Hepatocyte (in vitro differentiated cells): ENCODE results near the gene KBTBD4. TPM values are rescaled to one million over a fixed set of nuclear protein-coding genes. Genes with fewer than 3 reads are reported as not detected.
"Not testable (repeated sequence)": the region's sequence is repeated elsewhere in the genome, so short reads cannot be mapped to it uniquely, and the experiment has no call there.

ENCODE experiments used
- DNase-seq: peaks from one replicate; pipeline ENCODE4 v3.0.0-alpha.2; 2016; ENCODE audit warnings: low spot score
- H2AFZ ChIP-seq: fragments of 200-600 bp; sonication (generic); 2 replicates; pipeline ENCODE4 v1.6.0; 2016; ENCODE audit warnings: antibody characterized with exemption, mild to moderate bottlenecking
- H3K27ac ChIP-seq: fragments of 200-600 bp; sonication (generic); 2 replicates; pipeline ENCODE4 v1.5.1; 2016; ENCODE audit warnings: mild to moderate bottlenecking
- H3K27me3 ChIP-seq: fragments of 200-600 bp; sonication (generic); 2 replicates; pipeline ENCODE4 v1.6.1; 2016
- H3K36me3 ChIP-seq: fragments of 200-600 bp; sonication (generic); replicated peaks from 2 replicates; pipeline ENCODE4 v1.5.1; 2016; ENCODE audit warnings: low read depth; ENCODE audit not compliant: insufficient read depth
- H3K4me1 ChIP-seq: fragments of 200-600 bp; sonication (generic); 2 replicates; pipeline ENCODE4 v1.5.1; 2016; ENCODE audit warnings: mild to moderate bottlenecking, moderate library complexity; ENCODE audit not compliant: insufficient read depth
- H3K4me2 ChIP-seq: fragments of 200-600 bp; sonication (generic); 2 replicates; pipeline ENCODE4 v1.6.0; 2016
- H3K4me3 ChIP-seq: fragments of 200-600 bp; sonication (generic); 2 replicates; pipeline ENCODE4 v1.5.1; 2016; ENCODE audit warnings: mild to moderate bottlenecking
- H3K79me2 ChIP-seq: fragments of 200-600 bp; sonication (generic); 2 replicates; pipeline ENCODE4 v1.6.0; 2017; ENCODE audit warnings: mild to moderate bottlenecking
- H3K9me2 ChIP-seq: fragments of 200-600 bp; sonication (generic); replicated peaks from 2 replicates; pipeline ENCODE4 v1.6.0; 2017; ENCODE audit warnings: mild to moderate bottlenecking; ENCODE audit not compliant: insufficient read depth
- H3K9me3 ChIP-seq: fragments of 200-600 bp; sonication (generic); 2 replicates; pipeline ENCODE4 v1.5.1; 2016; ENCODE audit warnings: low read depth, mild to moderate bottlenecking
- H4K20me1 ChIP-seq: fragments of 200-600 bp; sonication (generic); 2 replicates; pipeline ENCODE4 v1.6.0; 2016; ENCODE audit warnings: mild to moderate bottlenecking; ENCODE audit not compliant: insufficient read depth, poor library complexity, severe bottlenecking
- CTCF ChIP-seq: fragments of 200-600 bp; sonication (generic); IDR thresholded peaks from 2 replicates; pipeline ENCODE4 v1.5.1; 2016; ENCODE audit warnings: antibody characterized with exemption, mild to moderate bottlenecking; ENCODE audit not compliant: poor library complexity
- EZH2 ChIP-seq: fragments of 200-600 bp; sonication (generic); IDR thresholded peaks from 2 replicates; pipeline ENCODE4 v1.6.1; 2016; ENCODE audit warnings: antibody characterized with exemption, mild to moderate bottlenecking, borderline replicate concordance
- EZH2phosphoT487 ChIP-seq: fragments of 200-600 bp; sonication (generic); IDR thresholded peaks from one replicate; pipeline ENCODE4 v1.6.1; 2018; ENCODE audit warnings: antibody characterized with exemption, mild to moderate bottlenecking, low read depth, moderate library complexity; ENCODE audit not compliant: unreplicated experiment, severe bottlenecking
- WGBS: methylation state at CpG from one replicate; pipeline ENCODE4 v1.1.6; 2016; ENCODE audit warnings: low lambda C conversion rate; ENCODE audit errors: missing lambda C conversion rate; 5-methylcytosine and 5-hydroxymethylcytosine counted together
- polyA plus RNA-seq: library from polyadenylated mRNA; unstranded; fragments of >200 nt; fragmentation: Nextera tagmentation; extraction: Ambion mirVana; gene quantifications from 2 replicates; pipeline ENCODE4 v1.2.1, GENCODE V29; 2016
- total RNA-seq: library from RNA; depleted of rRNA; stranded (reverse); fragments of >200 nt; gene quantifications from 2 replicates; pipeline ENCODE4 v1.2.3, GENCODE V29; 2014

The KBTBD4 gene
- total and polyA plus RNA-seq, 2 experiments from 2014 or later: 14.6 to 18.2 TPM

DNA sequence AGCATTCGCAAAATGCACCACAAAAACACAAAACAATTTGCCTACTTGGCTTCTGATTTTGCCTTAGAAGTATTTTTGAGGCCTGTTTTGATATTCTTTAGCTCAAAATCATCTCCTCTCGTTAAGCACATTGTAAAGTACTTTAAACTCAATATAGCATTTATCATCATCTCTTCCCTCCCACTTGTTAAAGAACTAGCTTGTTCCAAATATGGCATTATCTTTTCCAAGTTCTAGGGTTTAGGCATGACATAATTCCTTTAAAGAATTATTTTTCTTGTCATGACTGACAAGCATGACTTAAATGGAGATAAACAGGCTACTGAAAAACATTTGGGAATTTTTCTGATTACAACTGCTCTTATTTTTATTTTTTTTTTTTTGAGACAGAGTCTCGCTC is 47.1 kb downstream of the KBTBD4 start:
- no peak overlapping the region for H3K4me2 ChIP-seq
- H2AFZ ChIP-seq: no peak overlapping the region
- 94% methylated on average over 3 of the region's 3 CpGs for WGBS
- no peak for DNase-seq
- H3K79me2 ChIP-seq: peaks cover 100% of the 10 kb centered on the region
- no peaks in the 10 kb centered on the region for H3K9me3 ChIP-seq
- no peaks in the 10 kb centered on the region for H3K36me3 ChIP-seq
- no peaks in the 10 kb centered on the region for H3K9me2 ChIP-seq
- H3K4me1 ChIP-seq: peaks cover 11% of the 10 kb centered on the region
- peaks cover 98% of the 10 kb centered on the region for H4K20me1 ChIP-seq
- H3K4me3 ChIP-seq: no peak overlapping the region
- no peak overlapping the region for H3K27ac ChIP-seq
- H3K27me3 ChIP-seq: no peaks in the 10 kb centered on the region
- no peak for TF ChIP-seq EZH2phosphoT487
- TF ChIP-seq CTCF: no peak
- TF ChIP-seq EZH2: no peak

- not testable (repeated sequence) for H2AFZ ChIP-seq, H3K36me3 ChIP-seq, H3K4me3 ChIP-seq, DNase-seq, H3K9me3 ChIP-seq, H3K9me2 ChIP-seq, H3K27me3 ChIP-seq, H3K27ac ChIP-seq, H3K4me1 ChIP-seq, H3K4me2 ChIP-seq
- Histone ChIP-seq H3K79me2 (peaks cover 100% of the 10 kb centered on the region), H4K20me1 (peaks cover 98% of the 10 kb centered on the region)
- 95% methylated on average over 9 of the region's 9 CpGs for WGBS
Measured at GRCh38 chr11:47530721-47531120, 48.0 kb downstream of the KBTBD4 start.

DNA sequence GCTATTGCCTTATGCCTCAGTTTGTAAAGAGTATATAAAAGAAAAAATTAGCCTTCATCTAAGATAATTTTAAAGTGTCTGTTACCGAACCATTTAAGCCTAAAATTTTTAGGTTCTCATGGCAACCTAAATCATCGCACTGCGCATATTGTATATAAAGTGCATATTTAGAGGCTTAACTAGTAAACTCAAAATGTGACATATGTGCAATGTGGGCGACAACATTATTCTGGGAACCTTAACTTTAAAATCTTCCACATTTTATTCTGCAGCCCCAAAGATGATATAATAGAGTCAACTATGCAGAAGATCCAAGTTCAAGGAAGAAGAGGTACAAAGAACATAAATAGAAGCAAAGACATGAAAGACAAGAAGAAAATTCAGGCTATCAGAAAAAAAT is 48.8 kb downstream of the KBTBD4 start:
- DNase-seq: no peak
- WGBS: 89% methylated on average over 4 of the region's 4 CpGs
- H3K9me3 ChIP-seq: no peaks in the 10 kb centered on the region
- no peaks in the 10 kb centered on the region for H3K27me3 ChIP-seq
- peaks cover 100% of the 10 kb centered on the region for H3K79me2 ChIP-seq
- H4K20me1 ChIP-seq: peaks cover 99% of the 10 kb centered on the region
- H3K36me3 ChIP-seq: no peaks in the 10 kb centered on the region
- no peak overlapping the region for H3K27ac ChIP-seq
- no peaks in the 10 kb centered on the region for H3K9me2 ChIP-seq
- H2AFZ ChIP-seq: no peak overlapping the region
- H3K4me1 ChIP-seq: peaks cover 10% of the 10 kb centered on the region
- H3K4me3 ChIP-seq: no peak overlapping the region
- TF ChIP-seq CTCF: no peak
- no peak for TF ChIP-seq EZH2phosphoT487
- TF ChIP-seq EZH2: no peak
- no peak overlapping the region for H3K4me2 ChIP-seq

- Histone ChIP-seq H4K20me1 (peaks cover 99% of the 10 kb centered on the region), H2AFZ (no peak overlapping the region), H3K4me1 (peaks cover 28% of the 10 kb centered on the region), H3K9me3 (no peaks in the 10 kb centered on the region), H3K27me3 (no peaks in the 10 kb centered on the region), H3K36me3 (no peaks in the 10 kb centered on the region), H3K9me2 (no peaks in the 10 kb centered on the region), H3K4me3 (no peak overlapping the region), H3K4me2 (no peak overlapping the region), H3K79me2 (peaks cover 96% of the 10 kb centered on the region), H3K27ac (no peak overlapping the region)
- 92% methylated on average over 6 of the region's 6 CpGs for WGBS
- DNase-seq: no peak
- TF ChIP-seq CTCF: no peak
Measured at GRCh38 chr11:47527186-47527585, 51.6 kb downstream of the KBTBD4 start.

DNA sequence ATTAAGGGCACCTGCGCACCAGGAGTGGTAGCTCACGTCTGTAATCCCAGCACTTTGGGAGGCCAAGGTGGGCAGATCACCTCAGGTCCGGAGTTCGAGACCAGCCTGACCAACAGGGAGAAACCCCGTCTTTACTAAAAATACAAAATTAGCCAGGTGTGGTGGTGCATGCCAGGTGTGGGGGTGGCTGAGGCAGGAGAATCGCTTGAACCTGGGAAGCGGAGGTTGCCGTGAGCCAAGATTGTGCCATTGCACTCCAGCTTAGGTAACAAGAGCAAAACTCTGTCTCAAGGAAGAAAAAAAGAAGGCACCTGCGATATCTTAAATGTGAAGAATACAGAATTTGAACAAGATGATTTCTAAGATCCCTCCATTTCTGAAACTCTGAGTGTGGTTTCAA is 52.7 kb downstream of the KBTBD4 start:
- Histone ChIP-seq H3K79me2 (peaks cover 96% of the 10 kb centered on the region), H4K20me1 (peaks cover 99% of the 10 kb centered on the region), H3K4me1 (peaks cover 28% of the 10 kb centered on the region)
- H3K4me2 ChIP-seq, DNase-seq, H2AFZ ChIP-seq, H3K9me2 ChIP-seq, H3K9me3 ChIP-seq, H3K4me3 ChIP-seq, H3K27me3 ChIP-seq, H3K36me3 ChIP-seq, H3K27ac ChIP-seq: not testable (repeated sequence)
- 94% methylated on average over 9 of the region's 9 CpGs for WGBS
